ENCODE data around the gene STAU1.

The STAU1 gene

DNA sequence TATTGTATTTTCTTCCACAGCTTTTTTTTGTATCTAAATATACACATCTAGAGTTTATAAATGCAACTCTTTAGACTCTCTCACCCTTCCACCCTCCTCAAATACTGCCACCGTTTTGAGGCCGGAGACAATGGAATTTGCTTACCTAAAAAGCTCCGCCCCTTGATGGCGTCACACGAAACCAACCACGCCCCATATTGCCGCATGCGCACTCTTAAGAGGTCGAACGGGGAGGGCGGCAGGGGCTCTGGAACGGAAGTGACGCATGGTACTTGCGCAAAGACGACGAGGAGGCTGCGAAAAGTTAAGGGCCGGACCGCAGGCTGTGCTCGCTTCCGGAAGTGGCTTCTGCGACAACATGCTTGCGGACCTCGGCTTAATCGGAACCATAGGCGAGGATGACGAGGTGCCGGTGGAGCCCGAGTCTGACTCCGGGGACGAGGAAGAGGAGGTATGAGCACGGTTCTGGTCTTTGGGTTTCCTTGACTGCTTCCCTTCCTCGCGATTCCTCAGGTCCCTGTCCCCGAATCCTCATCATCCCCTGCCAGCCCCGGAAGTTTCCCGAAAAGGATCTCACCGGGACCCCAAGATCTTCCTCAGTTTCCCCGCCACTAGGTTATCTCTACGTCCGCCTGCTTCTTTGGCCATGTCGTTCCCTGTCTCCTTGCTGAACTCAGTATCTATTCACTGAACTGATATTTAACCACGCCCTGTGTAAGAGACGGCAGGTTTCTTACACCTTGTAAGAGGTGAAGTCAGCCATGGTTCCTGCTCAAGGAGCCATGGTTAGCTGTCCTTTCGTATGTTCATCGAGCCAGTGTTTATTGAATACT is 31.2 kb upstream of the STAU1 start, which contains the start of gene DDX27:
TSS of gene DDX27 (plus strand) at position 326 of the 833 bp plus-strand sequence. CDS start at position 359, 33 bp downstream.
- TF ChIP-seq GATA3 (IDR thresholded peaks at IDR 0.05; ENCODE audit: low read depth, low read length) (no peak), GATA2 (IDR thresholded peaks at IDR 0.05; ENCODE audit: low read depth, low read length) (no peak; the same call in 1 of the 2 replicates)

DNA sequence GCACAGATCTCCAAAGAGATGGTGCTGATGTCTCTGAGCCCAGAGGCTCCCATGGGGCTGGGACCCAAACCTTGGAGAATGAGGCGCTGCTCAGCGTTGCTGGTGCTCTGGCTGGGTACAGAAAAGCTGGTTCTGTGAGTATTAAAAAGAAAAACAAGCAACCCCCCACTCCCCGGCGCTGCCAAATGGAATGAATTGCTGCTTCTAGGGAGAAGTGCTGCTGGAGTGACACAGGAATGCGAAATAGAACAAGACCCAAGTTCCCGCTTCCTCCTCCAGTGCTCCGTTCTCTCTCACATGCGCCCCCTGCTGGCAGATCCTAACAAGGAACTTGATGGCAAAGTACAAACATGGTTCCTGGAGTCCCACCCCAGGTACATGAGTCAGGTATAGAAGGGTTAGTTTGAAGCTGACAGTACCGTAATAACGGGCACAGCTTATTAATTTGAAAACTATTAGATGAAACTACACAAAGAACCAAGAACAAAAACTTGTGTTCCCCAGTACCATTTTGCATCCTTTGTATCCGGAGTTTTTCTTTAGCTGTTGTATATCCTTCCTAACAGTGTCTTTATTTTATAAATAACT is 29.0 kb upstream of the STAU1 start:
- no peak for TF ChIP-seq GATA2 (IDR thresholded peaks at IDR 0.05; ENCODE audit: low read depth, low read length)
- no peak for TF ChIP-seq GATA3 (IDR thresholded peaks at IDR 0.05; ENCODE audit: low read depth, low read length)

DNA sequence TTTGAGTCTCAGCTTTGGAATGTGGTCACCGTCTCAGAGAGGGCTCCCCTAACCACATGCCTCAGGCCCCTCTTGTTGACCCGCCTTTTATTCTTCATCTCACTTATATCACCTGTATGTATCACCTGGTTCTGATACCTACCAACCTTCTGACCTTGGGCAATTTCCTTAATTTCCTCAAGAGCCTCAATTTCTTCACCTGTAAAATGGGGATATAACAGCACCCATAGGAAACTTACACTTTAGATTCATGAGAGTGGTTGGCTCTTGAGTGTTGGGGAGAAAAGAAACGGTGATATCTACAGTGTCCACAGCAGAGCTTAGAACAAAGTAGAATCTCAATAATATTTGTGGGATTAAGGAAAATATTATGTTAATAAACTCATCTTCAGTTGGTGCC is 27.1 kb upstream of the STAU1 start:
- TF ChIP-seq GATA3 (IDR thresholded peaks at IDR 0.05; ENCODE audit: low read depth, low read length), result no peak
- TF ChIP-seq GATA2 (IDR thresholded peaks at IDR 0.05; ENCODE audit: low read depth, low read length), result no peak

DNA sequence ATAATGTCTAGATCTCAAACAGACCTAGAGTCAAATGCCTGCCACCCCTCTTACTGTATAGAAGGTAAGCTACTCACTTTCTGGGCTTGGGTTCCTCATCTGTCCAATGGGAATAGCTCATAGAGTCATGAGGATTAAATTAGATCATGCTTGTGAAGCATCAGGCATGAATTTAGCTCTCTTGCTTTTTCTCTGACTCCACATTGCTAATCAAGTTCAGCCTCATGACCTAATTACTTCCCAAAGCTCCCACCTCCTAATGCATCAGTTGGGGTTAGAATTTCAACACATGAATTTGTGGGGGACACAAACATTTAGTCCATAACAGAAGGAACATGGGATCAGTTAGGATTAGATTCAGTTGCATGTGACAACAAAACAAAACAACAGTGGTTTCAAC is 26.4 kb upstream of the STAU1 start:
- TF ChIP-seq GATA3 (IDR thresholded peaks at IDR 0.05; ENCODE audit: low read depth, low read length) (no peak), GATA2 (IDR thresholded peaks at IDR 0.05; ENCODE audit: low read depth, low read length) (no peak)

DNA sequence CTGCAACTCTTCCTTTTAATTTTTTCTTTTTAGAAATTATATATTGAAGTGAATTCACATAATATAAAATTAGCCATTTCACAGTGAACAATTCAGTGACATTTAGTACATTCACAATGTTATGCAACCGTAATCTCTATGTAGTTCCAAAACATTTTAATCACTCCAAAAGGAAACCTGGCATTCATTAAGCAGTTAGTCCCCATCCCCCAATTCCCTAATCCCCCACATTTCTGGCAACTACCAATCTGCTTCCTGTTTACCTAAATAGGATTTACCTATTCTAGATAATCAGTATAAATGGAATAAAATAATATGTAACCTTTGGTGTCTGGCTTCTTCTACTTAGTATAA is 22.6 kb upstream of the STAU1 start:
- TF ChIP-seq GATA2 (IDR thresholded peaks at IDR 0.05; ENCODE audit: low read depth, low read length) (no peak), GATA3 (IDR thresholded peaks at IDR 0.05; ENCODE audit: low read depth, low read length) (no peak)

DNA sequence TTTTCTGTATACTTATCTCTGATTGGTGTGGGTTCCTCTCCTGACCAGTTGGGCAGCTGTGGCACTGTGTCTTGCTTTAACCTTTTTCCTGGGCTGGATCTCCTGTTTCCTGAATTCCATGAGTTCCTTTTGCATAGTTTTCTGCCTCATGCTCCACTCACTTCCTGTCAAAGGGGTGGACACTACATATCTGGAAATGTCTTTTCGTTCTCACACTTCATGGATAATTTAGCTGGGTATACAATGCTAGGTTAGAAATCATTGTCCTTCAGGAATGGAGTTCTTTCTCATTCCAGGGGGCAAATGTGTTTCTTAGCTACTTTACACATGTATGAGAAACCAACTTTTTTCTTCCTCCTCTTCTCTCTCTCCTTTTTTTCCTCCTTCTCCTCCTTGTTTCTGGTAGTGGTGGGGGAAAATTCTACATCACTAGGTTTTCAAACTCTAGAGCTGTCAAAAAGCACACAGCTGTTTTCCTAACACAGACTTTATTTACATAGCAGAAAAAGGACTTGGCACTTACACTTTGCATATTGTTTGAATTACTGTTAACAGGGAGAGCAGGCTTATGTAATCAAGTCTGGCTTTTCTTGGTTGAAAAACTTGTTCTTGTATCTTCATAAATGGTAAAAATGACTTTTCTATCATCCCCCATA is 22.1 kb upstream of the STAU1 start:
- TF ChIP-seq GATA2 (IDR thresholded peaks at IDR 0.05; ENCODE audit: low read depth, low read length) (no peak), GATA3 (IDR thresholded peaks at IDR 0.05; ENCODE audit: low read depth, low read length) (no peak)

DNA sequence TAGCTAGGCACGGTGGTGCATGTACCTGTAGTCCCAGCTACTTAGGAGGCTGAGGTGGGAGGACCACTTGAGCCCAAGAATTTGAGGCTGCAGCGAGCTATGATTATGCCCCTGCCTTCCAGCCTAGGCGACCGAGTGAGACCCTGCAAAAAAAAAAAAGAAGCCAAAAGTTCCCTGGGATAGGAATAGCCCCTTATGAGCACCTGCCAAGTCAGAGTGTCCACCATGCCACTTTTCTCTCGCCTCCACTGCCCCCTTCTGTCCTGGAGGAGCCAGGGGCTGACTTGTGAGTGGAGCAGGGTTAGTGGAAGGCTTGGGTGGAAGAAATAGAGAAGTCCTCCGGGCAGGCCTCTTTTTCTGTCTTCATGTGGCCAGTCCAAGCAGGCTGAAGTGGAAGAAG is 18.9 kb upstream of the STAU1 start:
- TF ChIP-seq GATA3 (IDR thresholded peaks at IDR 0.05; ENCODE audit: low read depth, low read length) (no peak), GATA2 (IDR thresholded peaks at IDR 0.05; ENCODE audit: low read depth, low read length) (no peak)

DNA sequence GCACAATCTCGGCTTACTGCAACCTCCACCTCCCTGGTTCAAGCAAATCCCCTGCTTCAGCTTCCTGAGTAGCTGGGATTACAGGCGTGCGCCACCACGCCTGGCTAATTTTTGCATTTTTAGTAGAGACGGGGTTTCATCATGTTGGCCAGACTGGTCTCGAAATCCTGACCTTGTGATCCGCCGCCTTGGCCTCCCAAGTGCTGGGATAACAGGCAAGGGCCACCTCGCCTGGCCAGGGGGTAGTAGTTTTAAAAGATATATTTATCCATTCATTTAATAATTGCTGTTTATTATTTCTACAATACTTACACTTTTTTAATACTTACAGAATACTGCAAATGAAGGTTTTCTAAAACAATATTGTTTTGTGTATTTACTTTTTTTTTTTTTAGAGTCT is 15.6 kb upstream of the STAU1 start:
- no peak for TF ChIP-seq GATA2 (IDR thresholded peaks at IDR 0.05; ENCODE audit: low read depth, low read length)
- no peak for TF ChIP-seq GATA3 (IDR thresholded peaks at IDR 0.05; ENCODE audit: low read depth, low read length)

DNA sequence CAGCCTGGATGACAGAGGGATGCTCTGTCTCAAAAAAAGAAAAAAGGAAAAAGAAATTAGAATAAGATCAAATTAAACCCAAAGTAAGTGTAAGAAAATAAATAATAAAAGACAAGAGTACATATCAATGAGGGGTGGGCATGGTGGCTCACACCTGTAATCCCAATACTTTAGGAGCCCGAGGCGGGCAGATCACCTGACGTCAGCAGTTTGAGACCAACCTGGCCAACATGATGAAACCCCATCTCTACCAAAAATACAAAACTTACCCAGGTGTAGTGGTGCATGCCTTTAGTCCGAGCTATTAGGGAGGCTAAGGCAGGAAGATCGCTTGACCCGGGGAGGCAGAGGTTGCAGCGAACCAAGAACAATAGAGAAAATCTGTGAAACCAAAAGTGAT is 14.9 kb upstream of the STAU1 start:
- no peak for TF ChIP-seq GATA3 (IDR thresholded peaks at IDR 0.05; ENCODE audit: low read depth, low read length)
- no peak for TF ChIP-seq GATA2 (IDR thresholded peaks at IDR 0.05; ENCODE audit: low read depth, low read length)

DNA sequence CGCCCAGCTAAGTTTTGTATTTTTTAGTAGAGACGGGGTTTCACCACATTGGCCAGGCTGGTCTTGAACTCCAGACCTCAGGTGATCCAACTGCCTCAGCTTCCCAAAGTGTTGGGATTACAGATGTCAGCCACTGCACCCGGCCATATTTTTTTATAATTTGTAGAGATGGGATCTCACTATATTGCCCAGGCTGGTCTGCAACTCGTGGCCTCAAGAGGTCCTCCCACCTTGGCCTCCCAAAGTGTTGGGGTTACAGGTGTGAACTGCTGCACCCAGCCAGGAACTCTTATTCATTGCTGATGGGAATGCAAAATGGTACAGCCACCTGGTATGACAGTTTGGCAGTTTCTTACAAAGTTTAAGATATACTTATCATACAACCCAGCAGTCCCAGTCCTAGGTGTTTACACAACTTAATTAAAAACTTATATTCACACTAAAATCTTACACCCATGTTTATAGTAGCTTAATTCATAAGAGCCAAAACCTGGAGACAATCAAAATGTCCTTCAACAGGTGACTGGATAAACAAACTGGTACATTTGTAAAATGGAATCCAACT is 11.7 kb upstream of the STAU1 start:
- TF ChIP-seq GATA3 (IDR thresholded peaks at IDR 0.05; ENCODE audit: low read depth, low read length) (no peak), GATA2 (IDR thresholded peaks at IDR 0.05; ENCODE audit: low read depth, low read length) (no peak)

DNA sequence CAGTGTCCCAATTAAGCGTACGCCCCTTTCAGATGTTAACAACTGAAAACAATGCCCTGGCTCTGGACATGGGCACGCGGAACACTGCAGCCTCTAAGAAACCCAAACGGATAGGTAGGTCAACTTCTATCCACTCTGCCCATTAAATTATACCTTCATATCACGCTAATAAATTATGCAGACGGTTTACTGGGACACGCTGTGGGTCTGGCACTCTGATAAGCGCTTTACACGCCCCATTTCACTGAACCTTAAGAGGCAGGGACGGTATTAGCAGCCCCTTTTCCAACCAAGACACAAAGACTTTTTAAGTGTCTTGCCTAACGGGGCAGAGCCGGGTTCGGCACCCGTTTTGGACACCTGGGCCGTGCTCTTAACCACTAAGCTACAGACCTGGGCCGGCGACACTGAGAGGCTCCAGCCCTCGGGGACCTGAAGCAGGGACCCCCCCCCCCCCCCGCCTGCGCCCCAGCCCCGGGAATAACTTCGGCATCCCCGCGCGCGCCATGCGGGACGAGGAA is 744 bp downstream of the STAU1 start:
- no peak for TF ChIP-seq GATA2 (IDR thresholded peaks at IDR 0.05; ENCODE audit: low read depth, low read length)
- TF ChIP-seq GATA3 (IDR thresholded peaks at IDR 0.05; ENCODE audit: low read depth, low read length), result no peak

DNA sequence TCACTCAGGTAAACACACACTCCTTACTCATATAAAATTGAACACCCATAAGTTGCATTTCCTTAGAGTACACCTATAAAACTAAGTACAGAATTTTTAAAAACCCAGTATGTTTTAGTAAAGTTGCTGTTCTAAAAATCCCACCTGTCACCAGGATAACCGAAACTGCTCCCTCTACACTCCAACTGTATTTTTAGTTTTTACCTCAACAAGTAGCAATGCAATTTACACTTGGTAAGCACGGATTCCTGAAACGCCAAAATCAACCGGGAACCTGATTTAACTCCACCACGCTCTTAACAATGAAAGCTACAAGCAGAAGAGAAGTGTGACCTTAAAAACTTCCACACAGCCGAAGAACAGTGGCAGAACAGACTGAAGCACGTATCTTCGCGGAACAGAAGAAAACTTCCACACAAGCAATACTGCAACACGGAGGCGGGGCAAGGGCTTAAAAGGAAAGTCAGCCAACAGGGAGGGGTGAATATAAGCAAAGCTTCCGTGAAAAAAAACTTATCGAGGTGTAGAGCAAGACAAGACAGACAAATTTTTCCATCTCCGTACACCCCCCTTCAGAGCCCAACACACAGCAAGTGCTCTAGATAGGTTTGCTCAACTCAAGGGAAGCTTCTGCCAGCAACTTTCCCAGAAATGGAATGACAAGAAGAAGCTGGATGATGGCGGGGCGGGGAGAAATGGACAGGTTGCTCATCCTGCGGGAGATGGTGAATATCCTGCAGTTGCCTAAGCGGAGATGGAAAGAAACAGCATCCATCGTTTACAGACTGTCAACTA is 1.4 kb downstream of the STAU1 start:
- TF ChIP-seq GATA3 (IDR thresholded peaks at IDR 0.05; ENCODE audit: low read depth, low read length) (no peak), GATA2 (IDR thresholded peaks at IDR 0.05; ENCODE audit: low read depth, low read length) (no peak)

DNA sequence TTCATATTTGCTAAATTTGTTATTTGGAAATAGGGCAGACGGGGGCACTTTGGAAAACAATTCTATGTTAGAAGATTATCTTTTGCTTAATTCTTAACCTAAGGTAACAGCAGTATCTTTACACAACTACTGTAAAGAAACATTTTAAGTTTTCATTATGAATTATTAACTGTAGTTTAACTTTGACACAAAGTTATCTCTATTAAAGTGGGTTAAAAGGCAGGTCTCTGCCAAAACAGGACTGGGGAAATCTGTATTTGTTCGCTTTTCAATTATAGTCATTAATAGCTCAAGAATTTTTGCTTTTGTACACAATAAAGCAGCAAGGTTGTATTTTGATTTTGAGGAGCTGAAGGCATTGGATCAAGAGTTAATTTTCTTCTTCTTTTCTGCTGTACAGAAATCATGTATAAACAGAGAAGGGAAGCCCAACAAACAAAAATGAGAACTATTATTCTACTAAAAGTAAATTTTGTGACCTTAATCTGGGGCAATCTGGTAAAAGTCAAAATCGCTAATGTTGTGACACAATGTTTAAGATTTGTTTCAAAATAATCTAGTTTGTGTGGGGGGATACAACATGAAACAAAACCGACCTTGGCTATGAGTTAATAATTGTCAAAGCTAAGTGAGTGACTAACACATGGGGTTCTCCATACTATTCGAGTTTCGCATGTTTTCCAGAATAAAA is 2.9 kb downstream of the STAU1 start:
- TF ChIP-seq GATA2 (IDR thresholded peaks at IDR 0.05; ENCODE audit: low read depth, low read length), result no peak
- no peak for TF ChIP-seq GATA3 (IDR thresholded peaks at IDR 0.05; ENCODE audit: low read depth, low read length)

Data from SH-SY5Y (cell line).